ENCODE measurements around the gene KHK. TPM values are rescaled to one million over a fixed set of nuclear protein-coding genes. Genes with fewer than 3 reads are reported as not detected.

The KHK gene
- polyA plus RNA-seq, 1 donor (not counting 4 experiments of a cell fraction or from before 2014, with no cell fraction given): 0.21 TPM

- no peaks in the 10 kb centered on the region for H3K9me1 ChIP-seq (ENCODE audit: control insufficient read depth, extremely low read depth, insufficient read depth, low read length)
- dilution Hi-C loops (cut with MboI; ENCODE audit: extremely low pct_ligation_motif_present, low sequenced_read_pairs): no loop called here
- H3K4me2 ChIP-seq (ENCODE audit: control insufficient read depth, extremely low read depth, insufficient read depth, low read depth, low read length): no peak overlapping the region
- no peak overlapping the region for H3K9ac ChIP-seq (ENCODE audit: control insufficient read depth, extremely low read depth, insufficient read depth, low read length)
- H3K36me3 ChIP-seq (ENCODE audit: control insufficient read depth in 2 of 2, extremely low read depth in 1 of 2, insufficient read depth in 2 of 2, low read length in 2 of 2): no peaks in the 10 kb centered on the region
- H3K79me2 ChIP-seq (ENCODE audit: control insufficient read depth, insufficient read depth, low read length): no peaks in the 10 kb centered on the region
- no peaks in the 10 kb centered on the region for H4K20me1 ChIP-seq (ENCODE audit: control insufficient read depth, extremely low read depth, insufficient read depth, low read length)
- peaks cover 4% of the 10 kb centered on the region for H3K4me1 ChIP-seq (ENCODE audit: control insufficient read depth, extremely low read depth, insufficient read depth, low read length)
- H2AFZ ChIP-seq (ENCODE audit: control insufficient read depth, low read length): no peak overlapping the region
- no peak for FAIRE-seq
- no peak overlapping the region for H3K4me3 ChIP-seq (ENCODE audit: control insufficient read depth in 2 of 3, extremely low read depth in 1 of 3, insufficient read depth in 2 of 3, low read depth in 1 of 3, low read length in 3 of 3)
- no peak overlapping the region for H3K27ac ChIP-seq (ENCODE audit: control insufficient read depth, insufficient read depth, low read length)
- H3K27me3 ChIP-seq (ENCODE audit: control insufficient read depth, extremely low read depth, insufficient read depth, low read length): no peaks in the 10 kb centered on the region
- no peaks in the 10 kb centered on the region for H3K9me3 ChIP-seq (ENCODE audit: control insufficient read depth, low read depth, low read length)
- TF ChIP-seq EZH2 (IDR thresholded peaks at IDR 0.05; ENCODE audit: low read length) (no peak), CTCF (optimal IDR thresholded peaks at IDR 0.05 in 1 of 3, IDR thresholded peaks at IDR 0.05 in 1 of 3, conservative IDR thresholded peaks at IDR 0.05 in 1 of 3; ENCODE audit: extremely low read depth in 1 of 3, insufficient read depth in 2 of 3, low read length in 3 of 3) (no peak)
- no peak for DNase-seq (ENCODE audit: low read depth, low spot score)
These were observed 7.1 kb downstream of the KHK start for GRCh38 chr2:27093430-27094352.

GRCh38 chr2:27094353-27094984 is 7.9 kb downstream of the KHK start:
- TF ChIP-seq EZH2 (IDR thresholded peaks at IDR 0.05; ENCODE audit: low read length): no peak
- TF ChIP-seq CTCF (optimal IDR thresholded peaks at IDR 0.05 in 1 of 3, IDR thresholded peaks at IDR 0.05 in 1 of 3, conservative IDR thresholded peaks at IDR 0.05 in 1 of 3; ENCODE audit: extremely low read depth in 1 of 3, insufficient read depth in 2 of 3, low read length in 3 of 3): no peak
- Histone ChIP-seq H3K4me2 (ENCODE audit: control insufficient read depth, extremely low read depth, insufficient read depth, low read depth, low read length) (no peak overlapping the region), H3K27ac (ENCODE audit: control insufficient read depth, insufficient read depth, low read length) (no peak overlapping the region), H3K9me3 (ENCODE audit: control insufficient read depth, low read depth, low read length) (no peaks in the 10 kb centered on the region), H3K4me3 (ENCODE audit: control insufficient read depth in 2 of 3, extremely low read depth in 1 of 3, insufficient read depth in 2 of 3, low read depth in 1 of 3, low read length in 3 of 3) (no peak overlapping the region), H3K9me1 (ENCODE audit: control insufficient read depth, extremely low read depth, insufficient read depth, low read length) (no peaks in the 10 kb centered on the region), H3K9ac (ENCODE audit: control insufficient read depth, extremely low read depth, insufficient read depth, low read length) (no peak overlapping the region), H2AFZ (ENCODE audit: control insufficient read depth, low read length) (no peak overlapping the region), H3K27me3 (ENCODE audit: control insufficient read depth, extremely low read depth, insufficient read depth, low read length) (no peaks in the 10 kb centered on the region), H4K20me1 (ENCODE audit: control insufficient read depth, extremely low read depth, insufficient read depth, low read length) (peaks cover 2% of the 10 kb centered on the region), H3K4me1 (ENCODE audit: control insufficient read depth, extremely low read depth, insufficient read depth, low read length) (peaks cover 4% of the 10 kb centered on the region), H3K79me2 (ENCODE audit: control insufficient read depth, insufficient read depth, low read length) (no peaks in the 10 kb centered on the region), H3K36me3 (ENCODE audit: control insufficient read depth in 2 of 2, extremely low read depth in 1 of 2, insufficient read depth in 2 of 2, low read length in 2 of 2) (no peaks in the 10 kb centered on the region)
- no peak for FAIRE-seq
- dilution Hi-C loops (cut with MboI; ENCODE audit: extremely low pct_ligation_motif_present, low sequenced_read_pairs): no loop called here
- no peak for DNase-seq (ENCODE audit: low read depth, low spot score)

All from keratinocyte (primary cell).